ENCODE data around the gene ARG2.

The ARG2 gene

DNA sequence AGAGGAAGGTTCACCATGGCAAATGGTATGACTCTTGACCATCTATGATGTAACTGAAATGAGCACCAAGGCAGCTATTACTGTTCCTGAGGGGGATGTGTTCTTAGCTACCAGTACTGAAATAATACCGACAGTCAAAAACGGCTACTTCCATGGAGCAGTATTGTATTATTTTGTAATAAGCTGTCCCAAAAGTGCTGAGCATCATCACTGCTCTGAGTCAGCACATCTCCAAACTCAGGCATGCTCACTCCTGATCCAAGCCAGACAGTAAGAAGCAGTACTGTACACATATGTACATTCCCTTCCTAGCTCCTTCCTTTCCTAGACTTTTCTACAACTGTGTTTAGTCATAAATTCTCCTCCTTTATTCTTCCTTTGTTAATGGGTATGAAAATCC lies 46.1 kb downstream of the ARG2 start:
- TF ChIP-seq EZH2 (optimal IDR thresholded peaks at IDR 0.05; ENCODE audit: low read depth, low read length) (no peak), EZH2phosphoT487 (IDR thresholded peaks at IDR 0.05; ENCODE audit: low read length) (no peak)
- TF ChIP-seq, protein P1, sequence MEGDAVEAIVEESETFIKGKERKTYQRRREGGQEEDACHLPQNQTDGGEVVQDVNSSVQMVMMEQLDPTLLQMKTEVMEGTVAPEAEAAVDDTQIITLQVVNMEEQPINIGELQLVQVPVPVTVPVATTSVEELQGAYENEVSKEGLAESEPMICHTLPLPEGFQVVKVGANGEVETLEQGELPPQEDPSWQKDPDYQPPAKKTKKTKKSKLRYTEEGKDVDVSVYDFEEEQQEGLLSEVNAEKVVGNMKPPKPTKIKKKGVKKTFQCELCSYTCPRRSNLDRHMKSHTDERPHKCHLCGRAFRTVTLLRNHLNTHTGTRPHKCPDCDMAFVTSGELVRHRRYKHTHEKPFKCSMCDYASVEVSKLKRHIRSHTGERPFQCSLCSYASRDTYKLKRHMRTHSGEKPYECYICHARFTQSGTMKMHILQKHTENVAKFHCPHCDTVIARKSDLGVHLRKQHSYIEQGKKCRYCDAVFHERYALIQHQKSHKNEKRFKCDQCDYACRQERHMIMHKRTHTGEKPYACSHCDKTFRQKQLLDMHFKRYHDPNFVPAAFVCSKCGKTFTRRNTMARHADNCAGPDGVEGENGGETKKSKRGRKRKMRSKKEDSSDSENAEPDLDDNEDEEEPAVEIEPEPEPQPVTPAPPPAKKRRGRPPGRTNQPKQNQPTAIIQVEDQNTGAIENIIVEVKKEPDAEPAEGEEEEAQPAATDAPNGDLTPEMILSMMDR (IDR thresholded peaks at IDR 0.05; ENCODE audit: low read length): no peak
- Histone ChIP-seq H3K4me3 (ENCODE audit: low read length) (no peak overlapping the region), H3K27ac (ENCODE audit: low read length) (no peak overlapping the region), H3F3A (ENCODE audit: insufficient read depth, low read length) (no peaks in the 10 kb centered on the region), H3K9me3 (replicated peaks; ENCODE audit: insufficient read depth, low read length) (no peaks in the 10 kb centered on the region), H3K4me2 (ENCODE audit: low read depth, low read length) (no peak overlapping the region), H3K79me2 (ENCODE audit: low read length) (peaks cover 21% of the 10 kb centered on the region), H3K4me1 (ENCODE audit: low read length) (no peaks in the 10 kb centered on the region), H3K27me3 (replicated peaks; ENCODE audit: insufficient read depth, low read length) (no peaks in the 10 kb centered on the region), H3K9ac (ENCODE audit: low read length) (no peak overlapping the region), H3K36me3 (replicated peaks; ENCODE audit: insufficient read depth, low read length) (no peaks in the 10 kb centered on the region), H2AFZ (ENCODE audit: low read length) (no peak overlapping the region), H3K9me2 (replicated peaks; ENCODE audit: insufficient read depth, low read length) (no peaks in the 10 kb centered on the region), H4K20me1 (ENCODE audit: insufficient read depth, low read length) (no peaks in the 10 kb centered on the region)
- DNase-seq: no peak

DNA sequence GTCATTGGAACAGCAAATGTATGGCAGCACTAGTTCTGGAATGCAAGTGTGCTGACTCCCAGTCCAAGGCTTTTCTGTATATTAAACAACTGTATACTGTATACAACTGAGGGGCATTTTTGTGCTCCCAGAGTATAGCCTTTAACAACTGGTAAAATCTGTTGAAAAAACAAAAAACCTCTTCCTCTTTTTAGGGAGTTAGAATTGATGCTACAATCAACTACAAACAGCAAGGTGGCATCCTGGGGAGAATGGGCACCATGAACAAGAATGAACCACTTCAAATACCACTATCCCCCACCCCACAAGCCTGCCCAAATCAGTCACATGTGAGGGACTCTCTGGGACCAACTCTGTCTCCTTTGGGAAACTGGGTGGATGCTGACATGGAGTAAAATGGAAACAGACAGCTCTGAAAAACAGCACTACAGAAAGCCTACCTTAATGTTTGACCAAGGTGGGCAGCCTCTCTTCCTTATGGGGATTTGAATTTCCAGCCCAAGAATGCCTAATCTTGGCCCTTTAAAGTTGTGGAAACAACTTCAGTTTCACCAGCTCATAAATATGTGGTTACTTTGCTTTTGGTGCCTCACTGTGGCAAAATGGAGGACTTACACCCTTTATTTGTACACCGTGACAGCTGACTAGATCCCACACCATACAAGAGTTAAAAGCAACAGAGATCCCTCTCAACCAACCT lies 47.2 kb downstream of the ARG2 start:
- H3K27me3 ChIP-seq (replicated peaks; ENCODE audit: insufficient read depth, low read length): no peaks in the 10 kb centered on the region
- H3K4me1 ChIP-seq (ENCODE audit: low read length): no peaks in the 10 kb centered on the region
- H2AFZ ChIP-seq (ENCODE audit: low read length): no peak overlapping the region
- H3K27ac ChIP-seq (ENCODE audit: low read length): no peak overlapping the region
- peak; percentile 27 for DNase-seq
- H3K9me2 ChIP-seq (replicated peaks; ENCODE audit: insufficient read depth, low read length): no peaks in the 10 kb centered on the region
- no peaks in the 10 kb centered on the region for H3K9me3 ChIP-seq (replicated peaks; ENCODE audit: insufficient read depth, low read length)
- H4K20me1 ChIP-seq (ENCODE audit: insufficient read depth, low read length): no peaks in the 10 kb centered on the region
- peaks cover 21% of the 10 kb centered on the region for H3K79me2 ChIP-seq (ENCODE audit: low read length)
- TF ChIP-seq, protein P1 (IDR thresholded peaks at IDR 0.05; ENCODE audit: low read length): peak; percentile 34
- no peak for TF ChIP-seq EZH2 (optimal IDR thresholded peaks at IDR 0.05; ENCODE audit: low read depth, low read length)
- H3K9ac ChIP-seq (ENCODE audit: low read length): no peak overlapping the region
- no peak overlapping the region for H3K4me3 ChIP-seq (ENCODE audit: low read length)
- no peak overlapping the region for H3K4me2 ChIP-seq (ENCODE audit: low read depth, low read length)
- H3K36me3 ChIP-seq (replicated peaks; ENCODE audit: insufficient read depth, low read length): no peaks in the 10 kb centered on the region
- H3F3A ChIP-seq (ENCODE audit: insufficient read depth, low read length): no peaks in the 10 kb centered on the region

DNA sequence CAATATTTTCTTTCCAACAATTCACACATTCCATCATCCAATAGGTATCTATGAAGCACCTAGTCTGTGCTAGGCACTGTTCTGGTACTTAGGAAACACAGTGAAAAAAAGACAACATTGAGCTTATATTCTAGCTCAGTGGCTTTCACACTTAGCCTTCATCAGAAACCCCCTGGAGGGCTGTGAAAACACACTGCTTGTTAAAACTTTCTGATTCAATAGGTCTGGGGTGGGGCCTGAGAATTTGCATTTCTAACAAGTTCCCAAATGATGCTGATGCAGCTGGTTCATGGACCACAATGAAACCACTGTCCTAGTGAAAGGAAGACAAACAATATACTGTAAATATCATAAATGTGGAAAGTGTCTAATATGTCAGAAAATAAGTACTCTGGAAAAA lies 48.8 kb downstream of the ARG2 start:
- H3K79me2 ChIP-seq (ENCODE audit: low read length): peaks cover 31% of the 10 kb centered on the region
- DNase-seq: peak; percentile 8
- no peaks in the 10 kb centered on the region for H3K9me2 ChIP-seq (replicated peaks; ENCODE audit: insufficient read depth, low read length)
- no peaks in the 10 kb centered on the region for H4K20me1 ChIP-seq (ENCODE audit: insufficient read depth, low read length)
- H3K9me3 ChIP-seq (replicated peaks; ENCODE audit: insufficient read depth, low read length): no peaks in the 10 kb centered on the region
- H3F3A ChIP-seq (ENCODE audit: insufficient read depth, low read length): no peaks in the 10 kb centered on the region
- H3K4me1 ChIP-seq (ENCODE audit: low read length): 0 out of 2 replicates have a peak, but pooled peaks cover 1% of the 10 kb centered on the region
- no peak for TF ChIP-seq EZH2phosphoT487 (IDR thresholded peaks at IDR 0.05; ENCODE audit: low read length)
- no peak for TF ChIP-seq EZH2 (optimal IDR thresholded peaks at IDR 0.05; ENCODE audit: low read depth, low read length)
- TF ChIP-seq, protein P1 (IDR thresholded peaks at IDR 0.05; ENCODE audit: low read length): no peak
- H3K9ac ChIP-seq (ENCODE audit: low read length): no peak overlapping the region
- H3K36me3 ChIP-seq (replicated peaks; ENCODE audit: insufficient read depth, low read length): no peaks in the 10 kb centered on the region
- H2AFZ ChIP-seq (ENCODE audit: low read length): no peak overlapping the region
- no peak overlapping the region for H3K4me3 ChIP-seq (ENCODE audit: low read length)
- no peak overlapping the region for H3K4me2 ChIP-seq (ENCODE audit: low read depth, low read length)
- no peak overlapping the region for H3K27ac ChIP-seq (ENCODE audit: low read length)
- H3K27me3 ChIP-seq (replicated peaks; ENCODE audit: insufficient read depth, low read length): no peaks in the 10 kb centered on the region
